Neural progenitor cell (in vitro differentiated cells): ENCODE data around the gene ARMH3. TPM values are rescaled to one million over a fixed set of nuclear protein-coding genes. Genes with fewer than 3 reads are reported as not detected.

Source experiments
- DNase-seq: peaks from one replicate; pipeline ENCODE4 v3.0.0-alpha.2; 2016; ENCODE audit warnings: low spot score
- H2AFZ ChIP-seq: fragments of 200-600 bp; sonication (generic); replicated peaks from 2 replicates; pipeline ENCODE4 v1.6.1; 2016; ENCODE audit warnings: antibody characterized with exemption
- H3F3A ChIP-seq: fragments of 200-600 bp; sonication (generic); 2 replicates; pipeline ENCODE4 v1.6.1; 2016; ENCODE audit warnings: antibody characterized with exemption, low read depth
- H3K27ac ChIP-seq: fragments of 200-600 bp; sonication (generic); 2 replicates; pipeline ENCODE4 v1.5.1; 2016; ENCODE audit warnings: mild to moderate bottlenecking
- H3K27me3 ChIP-seq: fragments of 200-600 bp; sonication (generic); 2 replicates; pipeline ENCODE4 v1.6.1; 2016; ENCODE audit warnings: mild to moderate bottlenecking, moderate library complexity
- H3K36me3 ChIP-seq: fragments of 200-600 bp; sonication (generic); 2 replicates; pipeline ENCODE4 v1.5.1; 2016
- H3K4me1 ChIP-seq: fragments of 200-600 bp; sonication (generic); 2 replicates; pipeline ENCODE4 v1.6.1; 2016; ENCODE audit warnings: mixed run types
- H3K4me2 ChIP-seq: fragments of 200-600 bp; sonication (generic); 2 replicates; pipeline ENCODE4 v1.6.1; 2016
- H3K4me3 ChIP-seq: fragments of 200-600 bp; sonication (generic); 2 replicates; pipeline ENCODE4 v1.5.1; 2016
- H3K79me2 ChIP-seq: fragments of 200-600 bp; sonication (generic); 2 replicates; pipeline ENCODE4 v1.6.1; 2016; ENCODE audit warnings: low read depth
- H3K9ac ChIP-seq: fragments of 200-600 bp; sonication (generic); 2 replicates; pipeline ENCODE4 v1.6.1; 2016
- H3K9me3 ChIP-seq: fragments of 200-600 bp; sonication (generic); 2 replicates; pipeline ENCODE4 v1.5.1; 2016; ENCODE audit warnings: low read depth
- H4K20me1 ChIP-seq: fragments of 200-600 bp; sonication (generic); 2 replicates; pipeline ENCODE4 v1.6.1; 2016; ENCODE audit warnings: low read depth
- H3K27ac Mint-ChIP-seq: 3 replicates; pipeline ENCODE4 v1.8.0; 2021; ENCODE audit warnings: mixed read lengths
- H3K27me3 Mint-ChIP-seq: 2 replicates; pipeline ENCODE4 v1.8.0; 2022; ENCODE audit warnings: low read depth, mild to moderate bottlenecking, inconsistent platforms, moderate library complexity, mixed read lengths; ENCODE audit not compliant: insufficient read depth
- H3K36me3 Mint-ChIP-seq: 3 replicates; pipeline ENCODE4 v1.8.0; 2021; ENCODE audit warnings: mixed read lengths
- H3K4me1 Mint-ChIP-seq: 3 replicates; pipeline ENCODE4 v1.8.0; 2021; ENCODE audit warnings: mixed read lengths
- H3K4me3 Mint-ChIP-seq: 3 replicates; pipeline ENCODE4 v1.8.0; 2021; ENCODE audit warnings: mild to moderate bottlenecking, moderate library complexity, mixed read lengths
- H3K9me3 Mint-ChIP-seq: 3 replicates; pipeline ENCODE4 v1.8.0; 2020; ENCODE audit warnings: mixed read lengths
- CTCF ChIP-seq: fragments of 200-600 bp; sonication (generic); IDR thresholded peaks from 2 replicates; pipeline ENCODE4 v1.5.1; 2017; ENCODE audit warnings: antibody characterized with exemption, mild to moderate bottlenecking
- EZH2 ChIP-seq: fragments of 200-600 bp; sonication (generic); IDR thresholded peaks from 2 replicates; pipeline ENCODE4 v1.6.1; 2017; ENCODE audit warnings: antibody characterized with exemption, mild to moderate bottlenecking, moderate library complexity
- EZH2phosphoT487 ChIP-seq: fragments of 200-600 bp; sonication (generic); IDR thresholded peaks from 2 replicates; pipeline ENCODE4 v1.6.1; 2017; ENCODE audit warnings: antibody characterized with exemption
- total RNA-seq: library from RNA; depleted of rRNA; stranded (reverse); fragments of >200 nt; gene quantifications from 2 replicates; pipeline ENCODE4 v1.2.3, GENCODE V29; 2015; ENCODE audit warnings: low replicate concordance

ARMH3 gene
- total RNA-seq, 1 donor from 2014 or later = 14.5 TPM

- no peak overlapping the region for H3K4me2 ChIP-seq
- no peaks in the 10 kb centered on the region for H3K27me3 Mint-ChIP-seq
These were observed 94.1 kb downstream of the ARMH3 start for GRCh38 chr10:101961591-101962498.

GRCh38 chr10:101960879-101961395, 95.0 kb downstream of the ARMH3 start:
- H3F3A ChIP-seq = peaks cover 33% of the 10 kb centered on the region
- DNase-seq = no peak
- H3K27me3 ChIP-seq = no peaks in the 10 kb centered on the region
- Mint-ChIP-seq H3K4me1 (peaks cover 16% of the 10 kb centered on the region), H3K36me3 (no peaks in the 10 kb centered on the region), H3K4me3 (no peak overlapping the region), H3K9me3 (no peaks in the 10 kb centered on the region), H3K27ac (no peak overlapping the region), H3K27me3 (no peaks in the 10 kb centered on the region)
- H3K4me1 ChIP-seq = peaks cover 39% of the 10 kb centered on the region
- no peak overlapping the region for H3K9ac ChIP-seq
- no peak overlapping the region for H3K4me2 ChIP-seq
- TF ChIP-seq EZH2phosphoT487 (no peak), CTCF (no peak), EZH2 (no peak)
- no peaks in the 10 kb centered on the region for H3K36me3 ChIP-seq
- H2AFZ ChIP-seq = no peak overlapping the region
- H3K27ac ChIP-seq = no peak overlapping the region
- H4K20me1 ChIP-seq = no peaks in the 10 kb centered on the region
- H3K4me3 ChIP-seq = no peak overlapping the region
- no peaks in the 10 kb centered on the region for H3K79me2 ChIP-seq
- H3K9me3 ChIP-seq = no peaks in the 10 kb centered on the region

More at GRCh38 chr10:101961591-101962498, 94.1 kb downstream of the ARMH3 start:
- no peaks in the 10 kb centered on the region for H4K20me1 ChIP-seq
- DNase-seq = no peak
- TF ChIP-seq EZH2phosphoT487 = no peak
- TF ChIP-seq CTCF = no peak
- no peak for TF ChIP-seq EZH2
- no peaks in the 10 kb centered on the region for H3K36me3 ChIP-seq
- no peaks in the 10 kb centered on the region for H3K27me3 ChIP-seq
- H3K27ac ChIP-seq = no peak overlapping the region
- H3K9ac ChIP-seq = no peak overlapping the region
- H3K4me1 Mint-ChIP-seq = peaks cover 10% of the 10 kb centered on the region
- H3K4me3 Mint-ChIP-seq = no peak overlapping the region
- H3K4me3 ChIP-seq = no peak overlapping the region
- H3K27ac Mint-ChIP-seq = no peak overlapping the region
- H3K79me2 ChIP-seq = no peaks in the 10 kb centered on the region
- H3K36me3 Mint-ChIP-seq = no peaks in the 10 kb centered on the region
- no peaks in the 10 kb centered on the region for H3K9me3 ChIP-seq
- H3K4me1 ChIP-seq = peaks cover 30% of the 10 kb centered on the region
- no peaks in the 10 kb centered on the region for H3K9me3 Mint-ChIP-seq
- peaks cover 26% of the 10 kb centered on the region for H3F3A ChIP-seq
- no peak overlapping the region for H2AFZ ChIP-seq

- Mint-ChIP-seq H3K27ac (peak overlapping the region; percentile 39), H3K27me3 (no peaks in the 10 kb centered on the region), H3K36me3 (peaks cover 3% of the 10 kb centered on the region), H3K4me3 (no peak overlapping the region), H3K4me1 (peaks cover 16% of the 10 kb centered on the region), H3K9me3 (no peaks in the 10 kb centered on the region)
- Histone ChIP-seq H3K36me3 (peaks cover 4% of the 10 kb centered on the region), H4K20me1 (no peaks in the 10 kb centered on the region), H2AFZ (no peak overlapping the region), H3K4me2 (peak overlapping the region; percentile 59), H3K27me3 (no peaks in the 10 kb centered on the region), H3F3A (peaks cover 44% of the 10 kb centered on the region), H3K27ac (peak overlapping the region; percentile 66), H3K4me1 (peaks cover 53% of the 10 kb centered on the region), H3K79me2 (no peaks in the 10 kb centered on the region), H3K9ac (no peak overlapping the region), H3K4me3 (no peak overlapping the region), H3K9me3 (no peaks in the 10 kb centered on the region)
- TF ChIP-seq EZH2 = no peak
- TF ChIP-seq CTCF = no peak
- TF ChIP-seq EZH2phosphoT487 = no peak
- peak; percentile 25 for DNase-seq
These were observed 96.5 kb downstream of the ARMH3 start for GRCh38 chr10:101959346-101959916.
